Trophoblast cell (in vitro differentiated cells and primary cell): Measurements from ENCODE around the gene LRFN2.

Experiments used
- DNase-seq, 2 donors: peaks; one replicate each; pipeline ENCODE4 v3.0.0-alpha.2; 2016
- H2AFZ ChIP-seq: 2 replicates; pipeline ENCODE4 v1.6.1; 2013; ENCODE audit warnings: low read length, moderate library complexity, mild to moderate bottlenecking; ENCODE audit not compliant: insufficient read depth, poor library complexity
- H2AK5ac ChIP-seq: 2 replicates; pipeline ENCODE4 v1.6.1; 2013; ENCODE audit warnings: mild to moderate bottlenecking, low read length
- H2BK120ac ChIP-seq: 2 replicates; pipeline ENCODE4 v1.6.1; 2013; ENCODE audit warnings: low read length, mild to moderate bottlenecking, moderate library complexity; ENCODE audit not compliant: insufficient read depth, poor library complexity
- H2BK12ac ChIP-seq: 2 replicates; pipeline ENCODE4 v1.6.1; 2013; ENCODE audit warnings: mild to moderate bottlenecking, low read length, moderate library complexity
- H2BK5ac ChIP-seq: 2 replicates; pipeline ENCODE4 v1.6.1; 2013; ENCODE audit warnings: low read length, low read depth, moderate library complexity, mild to moderate bottlenecking; ENCODE audit not compliant: poor library complexity
- H3K14ac ChIP-seq: 2 replicates; pipeline ENCODE4 v1.6.1; 2013; ENCODE audit warnings: mild to moderate bottlenecking, low read length
- H3K18ac ChIP-seq: 2 replicates; pipeline ENCODE4 v1.6.1; 2013; ENCODE audit warnings: mild to moderate bottlenecking, low read length
- H3K23ac ChIP-seq: 2 replicates; pipeline ENCODE4 v1.6.1; 2013; ENCODE audit warnings: low read length
- H3K27ac ChIP-seq: 2 replicates; pipeline ENCODE4 v1.5.1; 2013; ENCODE audit warnings: low read depth, mild to moderate bottlenecking, inconsistent platforms, low read length, moderate library complexity
- H3K27me3 ChIP-seq: 2 replicates; pipeline ENCODE4 v1.6.1; 2013; ENCODE audit warnings: inconsistent platforms, mild to moderate bottlenecking, low read length, moderate library complexity; ENCODE audit not compliant: insufficient read depth
- H3K36me3 ChIP-seq, 2 experiments: 1 replicate in 1 of 2; 2 replicates in 1 of 2; pipeline ENCODE4 v1.6.1; 2013; ENCODE audit warnings: low read length in 2 of 2, mild to moderate bottlenecking in 2 of 2, moderate library complexity in 1 of 2; ENCODE audit not compliant: insufficient read depth in 2 of 2, control insufficient read depth in 1 of 2
- H3K4ac ChIP-seq: 2 replicates; pipeline ENCODE4 v1.6.1; 2013; ENCODE audit warnings: low read depth, mild to moderate bottlenecking, low read length, moderate library complexity
- H3K4me1 ChIP-seq, 2 experiments: 1 replicate in 1 of 2; 2 replicates in 1 of 2; pipeline ENCODE4 v1.6.1; 2013; ENCODE audit warnings: low read length in 2 of 2, mild to moderate bottlenecking in 2 of 2, moderate library complexity in 1 of 2; ENCODE audit not compliant: insufficient read depth in 2 of 2, control insufficient read depth in 1 of 2
- H3K4me2 ChIP-seq: 2 replicates; pipeline ENCODE4 v1.6.1; 2013; ENCODE audit warnings: inconsistent platforms, mild to moderate bottlenecking, low read length, moderate library complexity
- H3K4me3 ChIP-seq: 2 replicates; pipeline ENCODE4 v1.5.1; 2013; ENCODE audit warnings: mild to moderate bottlenecking, low read depth, low read length, inconsistent platforms
- H3K79me1 ChIP-seq: one replicate; pipeline ENCODE4 v1.6.1; 2013; ENCODE audit warnings: low read length
- H3K79me2 ChIP-seq: 2 replicates; pipeline ENCODE4 v1.6.1; 2013; ENCODE audit warnings: low read length, mild to moderate bottlenecking; ENCODE audit not compliant: control insufficient read depth, insufficient read depth, poor library complexity
- H3K9ac ChIP-seq: 2 replicates; pipeline ENCODE4 v1.6.1; 2013; ENCODE audit warnings: mild to moderate bottlenecking, low read length
- H3K9me3 ChIP-seq: 2 replicates; pipeline ENCODE4 v1.6.1; 2013; ENCODE audit warnings: low read depth, mild to moderate bottlenecking, control low read depth, inconsistent platforms, low read length; ENCODE audit not compliant: insufficient read depth
- H4K12ac ChIP-seq: 2 replicates; pipeline ENCODE4 v1.6.1; 2013; ENCODE audit warnings: low read depth, mild to moderate bottlenecking, low read length, moderate library complexity
- H4K8ac ChIP-seq: 2 replicates; pipeline ENCODE4 v1.6.1; 2013; ENCODE audit warnings: low read depth, mild to moderate bottlenecking, low read length, moderate library complexity
- H4K91ac ChIP-seq: one replicate; pipeline ENCODE4 v1.6.1; 2013; ENCODE audit warnings: low read depth, mild to moderate bottlenecking, low read length, moderate library complexity
- WGBS: extraction: QIAGEN DNeasy Blood & Tissue Kit; methylation state at CpG from one replicate; pipeline ENCODE4 v1.1.7; 2013; ENCODE audit warnings: missing lambda C conversion rate; ENCODE audit not compliant: insufficient read length, insufficient coverage; ENCODE audit errors: extremely low coverage; 5-methylcytosine and 5-hydroxymethylcytosine counted together

The LRFN2 gene

GRCh38 chr6:40461643-40462042 lies 125.5 kb downstream of the LRFN2 start:
- Histone ChIP-seq H3K9me3 (no peaks in the 10 kb centered on the region), H3K14ac (no peak overlapping the region), H3K4me1 (no peaks in the 10 kb centered on the region), H3K18ac (no peak overlapping the region), H4K91ac (no peak overlapping the region), H3K4ac (no peak overlapping the region), H2BK12ac (no peak overlapping the region), H3K4me3 (no peak overlapping the region), H4K12ac (no peak overlapping the region), H3K79me2 (no peaks in the 10 kb centered on the region), H2AK5ac (no peak overlapping the region), H4K8ac (no peak overlapping the region), H2BK120ac (no peak overlapping the region), H2AFZ (no peak overlapping the region), H3K79me1 (no peaks in the 10 kb centered on the region), H3K4me2 (no peak overlapping the region), H3K27ac (no peak overlapping the region), H3K36me3 (no peaks in the 10 kb centered on the region), H3K23ac (no peak overlapping the region), H3K9ac (no peak overlapping the region), H3K27me3 (no peaks in the 10 kb centered on the region), H2BK5ac (no peak overlapping the region)
- WGBS = no CpG with 5 or more reads among the region's 3 CpGs
- DNase-seq = no peak

- Histone ChIP-seq H3K4ac (no peak overlapping the region), H2AFZ (no peak overlapping the region), H3K79me1 (no peaks in the 10 kb centered on the region), H2BK12ac (no peak overlapping the region), H3K4me1 (no peaks in the 10 kb centered on the region), H3K36me3 (no peaks in the 10 kb centered on the region), H2AK5ac (no peak overlapping the region), H4K12ac (no peak overlapping the region), H3K27ac (no peak overlapping the region), H3K79me2 (no peaks in the 10 kb centered on the region), H3K23ac (no peak overlapping the region), H3K9ac (no peak overlapping the region), H3K4me3 (no peak overlapping the region), H4K91ac (no peak overlapping the region), H2BK120ac (no peak overlapping the region), H3K9me3 (no peaks in the 10 kb centered on the region), H3K4me2 (no peak overlapping the region), H2BK5ac (no peak overlapping the region), H4K8ac (no peak overlapping the region), H3K14ac (no peak overlapping the region), H3K27me3 (no peaks in the 10 kb centered on the region), H3K18ac (no peak overlapping the region)
- WGBS = no CpG with 5 or more reads among the region's 1 CpG
- DNase-seq = no peak
Measured at GRCh38 chr6:40460380-40460779, 126.8 kb downstream of the LRFN2 start.

- no peaks in the 10 kb centered on the region for H3K36me3 ChIP-seq
- no peaks in the 10 kb centered on the region for H3K9me3 ChIP-seq
- H3K4ac ChIP-seq = no peak overlapping the region
- no peak overlapping the region for H2BK5ac ChIP-seq
- no peak overlapping the region for H3K9ac ChIP-seq
- no peaks in the 10 kb centered on the region for H3K79me1 ChIP-seq
- no peak overlapping the region for H2BK12ac ChIP-seq
- no peaks in the 10 kb centered on the region for H3K4me1 ChIP-seq
- WGBS = no CpG with 5 or more reads among the region's 1 CpG
- no peak overlapping the region for H3K4me3 ChIP-seq
- no peak overlapping the region for H2AFZ ChIP-seq
- no peak overlapping the region for H2AK5ac ChIP-seq
- H3K23ac ChIP-seq = no peak overlapping the region
- no peaks in the 10 kb centered on the region for H3K27me3 ChIP-seq
- H4K91ac ChIP-seq = no peak overlapping the region
- no peak overlapping the region for H3K14ac ChIP-seq
- H3K18ac ChIP-seq = no peak overlapping the region
- DNase-seq = no peak
- H2BK120ac ChIP-seq = no peak overlapping the region
- no peaks in the 10 kb centered on the region for H3K79me2 ChIP-seq
- no peak overlapping the region for H4K8ac ChIP-seq
- H3K27ac ChIP-seq = no peak overlapping the region
- no peak overlapping the region for H4K12ac ChIP-seq
- no peak overlapping the region for H3K4me2 ChIP-seq
Measured at GRCh38 chr6:40457261-40457660, 129.9 kb downstream of the LRFN2 start.

- Histone ChIP-seq H2AFZ (no peak overlapping the region), H2BK5ac (no peak overlapping the region), H3K4me1 (no peaks in the 10 kb centered on the region), H3K18ac (no peak overlapping the region), H3K27me3 (no peaks in the 10 kb centered on the region), H4K91ac (no peak overlapping the region), H3K9me3 (no peaks in the 10 kb centered on the region), H3K14ac (no peak overlapping the region), H3K4me2 (no peak overlapping the region), H3K36me3 (no peaks in the 10 kb centered on the region), H4K8ac (no peak overlapping the region), H3K4ac (no peak overlapping the region), H3K79me1 (no peaks in the 10 kb centered on the region), H4K12ac (no peak overlapping the region), H3K4me3 (no peak overlapping the region), H2BK120ac (no peak overlapping the region), H3K79me2 (no peaks in the 10 kb centered on the region), H2AK5ac (no peak overlapping the region), H3K9ac (no peak overlapping the region), H3K23ac (no peak overlapping the region), H3K27ac (no peak overlapping the region), H2BK12ac (no peak overlapping the region)
- no peak for DNase-seq
- no CpG with 5 or more reads among the region's 5 CpGs for WGBS
Measured at GRCh38 chr6:40456390-40457013, 130.7 kb downstream of the LRFN2 start.
